ENCODE data around the gene PTGFR. TPM values are rescaled to one million over a fixed set of nuclear protein-coding genes. Genes with fewer than 3 reads are reported as not detected.

Gene PTGFR
- total RNA-seq, 2 experiments from 2014 or later, result not detected

- Histone ChIP-seq H4K20me1 (ENCODE audit: insufficient read depth, low read length) (no peaks in the 10 kb centered on the region), H3K4me1 (ENCODE audit: insufficient read depth, low read length, poor library complexity, severe bottlenecking) (no peaks in the 10 kb centered on the region), H3K36me3 (ENCODE audit: insufficient read depth, low read length) (no peaks in the 10 kb centered on the region), H3K9me2 (ENCODE audit: insufficient read depth, low read length) (no peaks in the 10 kb centered on the region), H3K79me2 (ENCODE audit: insufficient read depth, low read depth, low read length) (no peaks in the 10 kb centered on the region), H3K4me3 (ENCODE audit: low read depth, low read length, poor library complexity, severe bottlenecking) (no peak overlapping the region), H3K9me3 (ENCODE audit: low read length) (no peaks in the 10 kb centered on the region), H3K27ac (ENCODE audit: low read depth, low read length, poor library complexity, severe bottlenecking) (no peak overlapping the region), H2AFZ (ENCODE audit: low read length) (no peak overlapping the region), H3K4me2 (ENCODE audit: low read length) (no peak overlapping the region)
- DNase-seq (ENCODE audit: low spot score), result no peak
- TF ChIP-seq CTCF (conservative IDR thresholded peaks at IDR 0.05; ENCODE audit: low read length), result 0 out of 2 replicates have a peak, but pooled peaks have one; percentile 29
- no peak for TF ChIP-seq EZH2phosphoT487 (IDR thresholded peaks at IDR 0.05; ENCODE audit: borderline replicate concordance, low read depth, low read length)
- no TSS peak for BruUV-seq (replicated peaks)
- ChIA-PET CTCF (ENCODE audit: unreplicated experiment) (no interaction called here), POLR2A (no interaction called here)
- intact Hi-C loops (cut with micrococcal nuclease; ENCODE audit: unreplicated experiment), result no loop called here
These were observed 79.8 kb downstream of the PTGFR start for GRCh38 chr1:78570539-78570938.

DNA sequence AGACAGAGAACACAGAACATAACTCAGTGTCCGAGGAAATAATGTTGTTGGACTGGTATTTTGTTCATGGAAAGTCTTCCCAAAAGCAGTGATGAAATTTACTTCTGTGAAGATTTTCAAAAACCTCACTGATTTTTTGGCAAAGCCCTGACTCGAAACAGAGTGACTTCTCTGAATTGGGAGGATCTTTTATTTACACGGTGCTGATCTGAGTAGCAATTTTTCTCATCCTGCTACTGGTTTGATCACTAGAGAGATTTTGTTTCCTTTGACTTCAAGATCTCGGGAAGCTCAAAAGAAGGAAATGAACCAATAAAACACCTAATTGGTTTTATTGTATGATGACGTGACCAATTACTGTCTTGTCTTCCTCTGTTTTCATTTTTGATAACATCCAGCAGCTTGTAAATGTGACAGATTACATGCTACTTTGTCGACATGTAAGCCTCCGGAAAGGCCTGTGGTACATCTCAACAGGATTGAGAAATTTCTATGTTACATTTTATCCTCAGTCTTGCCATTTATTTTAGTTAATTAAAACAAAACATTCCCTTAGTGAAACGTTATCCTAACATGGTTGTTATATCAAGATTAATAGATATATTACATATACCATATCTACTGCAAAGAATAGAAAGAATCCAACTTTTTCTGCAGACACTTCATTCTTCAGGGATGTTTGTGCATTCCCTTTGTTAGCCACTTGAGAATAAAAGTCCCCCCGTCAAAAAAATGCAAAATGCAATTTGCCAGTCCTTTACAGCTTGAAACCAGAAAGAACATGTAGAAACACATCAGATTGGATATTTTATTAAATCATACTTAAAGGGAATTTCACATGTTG lies 86.7 kb downstream of the PTGFR start:
- Histone ChIP-seq H3K4me1 (ENCODE audit: insufficient read depth, low read length, poor library complexity, severe bottlenecking) (no peaks in the 10 kb centered on the region), H2AFZ (ENCODE audit: low read length) (no peak overlapping the region), H3K9me2 (ENCODE audit: insufficient read depth, low read length) (no peaks in the 10 kb centered on the region), H3K27ac (ENCODE audit: low read depth, low read length, poor library complexity, severe bottlenecking) (no peak overlapping the region), H3K9me3 (ENCODE audit: low read length) (no peaks in the 10 kb centered on the region), H3K36me3 (ENCODE audit: insufficient read depth, low read length) (no peaks in the 10 kb centered on the region), H3K4me3 (ENCODE audit: low read depth, low read length, poor library complexity, severe bottlenecking) (no peak overlapping the region), H4K20me1 (ENCODE audit: insufficient read depth, low read length) (no peaks in the 10 kb centered on the region), H3K4me2 (ENCODE audit: low read length) (no peak overlapping the region), H3K79me2 (ENCODE audit: insufficient read depth, low read depth, low read length) (no peaks in the 10 kb centered on the region)
- ChIA-PET CTCF (ENCODE audit: unreplicated experiment) (no interaction called here), POLR2A (interaction anchor here (1.4 kb wide), 1 partner anchor 16 kb away, joined by 3 read pairs; no protein-coding TSS in a partner anchor)
- TF ChIP-seq CTCF (conservative IDR thresholded peaks at IDR 0.05; ENCODE audit: low read length) (no peak), EZH2phosphoT487 (IDR thresholded peaks at IDR 0.05; ENCODE audit: borderline replicate concordance, low read depth, low read length) (no peak)
- intact Hi-C loops (cut with micrococcal nuclease; ENCODE audit: unreplicated experiment), result no loop called here
- no TSS peak for BruUV-seq (replicated peaks)
- DNase-seq (ENCODE audit: low spot score), result no peak

DNA sequence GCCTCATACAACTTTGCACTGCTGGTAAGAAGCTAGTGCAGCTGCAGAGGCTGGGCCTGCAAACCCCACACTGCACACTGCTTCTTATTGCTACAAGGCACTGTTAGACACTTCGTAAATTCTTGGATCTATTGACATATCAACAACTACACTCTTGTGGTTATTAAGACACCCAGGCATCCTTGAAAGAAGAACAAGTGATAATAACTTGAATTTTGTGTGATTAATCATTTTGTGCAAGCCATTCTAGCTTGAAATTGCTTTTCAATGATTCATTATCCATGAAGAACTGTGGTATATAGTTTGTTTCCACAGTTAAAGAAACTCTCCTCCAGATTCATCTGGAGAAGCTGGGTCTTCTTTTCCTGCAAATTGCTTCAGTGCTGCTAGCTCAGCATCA lies 95.8 kb downstream of the PTGFR start:
- DNase-seq (ENCODE audit: low spot score), result no peak
- Histone ChIP-seq H3K4me3 (ENCODE audit: low read depth, low read length, poor library complexity, severe bottlenecking) (no peak overlapping the region), H3K4me2 (ENCODE audit: low read length) (no peak overlapping the region), H3K9me2 (ENCODE audit: insufficient read depth, low read length) (no peaks in the 10 kb centered on the region), H2AFZ (ENCODE audit: low read length) (no peak overlapping the region), H3K4me1 (ENCODE audit: insufficient read depth, low read length, poor library complexity, severe bottlenecking) (no peaks in the 10 kb centered on the region), H3K36me3 (ENCODE audit: insufficient read depth, low read length) (no peaks in the 10 kb centered on the region), H3K27ac (ENCODE audit: low read depth, low read length, poor library complexity, severe bottlenecking) (no peak overlapping the region), H4K20me1 (ENCODE audit: insufficient read depth, low read length) (no peaks in the 10 kb centered on the region), H3K79me2 (ENCODE audit: insufficient read depth, low read depth, low read length) (no peaks in the 10 kb centered on the region), H3K9me3 (ENCODE audit: low read length) (no peaks in the 10 kb centered on the region)
- intact Hi-C loops (cut with micrococcal nuclease; ENCODE audit: unreplicated experiment), result no loop called here
- TF ChIP-seq CTCF (conservative IDR thresholded peaks at IDR 0.05; ENCODE audit: low read length) (no peak), EZH2phosphoT487 (IDR thresholded peaks at IDR 0.05; ENCODE audit: borderline replicate concordance, low read depth, low read length) (no peak)
- POLR2A ChIA-PET, result no interaction called here
- CTCF ChIA-PET (ENCODE audit: unreplicated experiment), result no interaction called here
- BruUV-seq (replicated peaks), result no TSS peak

Data from OCI-LY7 (cell line).